Peyer's patch (tissue), 4 donors: Measurements from ENCODE around the gene OLFM1.

Experiments used
- POLR2A ChIP-seq, 2 donors: fragments of 450-650 bp; IDR thresholded peaks; one replicate each; pipeline ENCODE4 v1.5.1; 2017; ENCODE audit warnings: antibody characterized with exemption in 2 of 2, mild to moderate bottlenecking in 2 of 2, moderate library complexity in 2 of 2
- TF ChIP-seq, protein P1 (sequence below), 6 experiments: fragments of 450-650 bp in 4 of 6; fragments of 200-600 bp in 2 of 6; sonication (generic) in 1 of 6; IDR thresholded peaks; one replicate each; pipeline ENCODE4 v1.5.1; 2017 to 2019; ENCODE audit warnings: antibody characterized with exemption in 6 of 6, mild to moderate bottlenecking in 3 of 6, moderate library complexity in 1 of 6

DNA sequence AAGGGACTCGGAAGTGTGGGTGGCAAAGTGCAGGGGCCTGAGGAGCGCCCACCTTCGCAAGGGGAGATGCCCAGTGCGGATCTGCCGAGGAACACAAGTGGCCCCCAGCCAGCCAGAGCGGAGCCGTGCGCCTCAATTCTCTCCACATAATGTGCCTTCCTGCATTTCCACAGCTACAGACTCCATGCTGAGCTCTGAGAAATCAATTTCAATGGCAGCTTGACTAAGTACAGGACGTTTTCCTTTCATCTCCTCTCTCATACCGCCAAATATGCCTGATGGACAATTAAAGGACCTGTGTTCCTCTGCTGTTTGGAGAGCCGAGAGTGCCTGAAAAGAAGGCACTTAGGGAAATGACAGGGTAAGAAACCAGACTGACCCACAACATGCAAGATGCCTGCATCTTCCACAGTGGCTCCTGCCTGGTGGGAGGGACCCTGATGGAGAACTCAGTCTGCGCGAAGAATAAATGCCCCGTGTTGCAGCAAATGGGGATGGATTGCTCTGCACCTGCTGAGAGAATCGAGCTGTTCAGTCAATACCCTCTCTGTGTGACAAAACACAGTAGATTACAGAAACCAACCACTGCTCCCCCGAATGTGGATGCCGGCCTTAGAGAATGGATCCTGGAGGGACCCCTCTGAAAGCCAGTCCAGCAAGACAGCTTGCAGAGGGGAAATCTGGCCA is 38.6 kb upstream of the OLFM1 start:
- TF ChIP-seq, protein P1, sequence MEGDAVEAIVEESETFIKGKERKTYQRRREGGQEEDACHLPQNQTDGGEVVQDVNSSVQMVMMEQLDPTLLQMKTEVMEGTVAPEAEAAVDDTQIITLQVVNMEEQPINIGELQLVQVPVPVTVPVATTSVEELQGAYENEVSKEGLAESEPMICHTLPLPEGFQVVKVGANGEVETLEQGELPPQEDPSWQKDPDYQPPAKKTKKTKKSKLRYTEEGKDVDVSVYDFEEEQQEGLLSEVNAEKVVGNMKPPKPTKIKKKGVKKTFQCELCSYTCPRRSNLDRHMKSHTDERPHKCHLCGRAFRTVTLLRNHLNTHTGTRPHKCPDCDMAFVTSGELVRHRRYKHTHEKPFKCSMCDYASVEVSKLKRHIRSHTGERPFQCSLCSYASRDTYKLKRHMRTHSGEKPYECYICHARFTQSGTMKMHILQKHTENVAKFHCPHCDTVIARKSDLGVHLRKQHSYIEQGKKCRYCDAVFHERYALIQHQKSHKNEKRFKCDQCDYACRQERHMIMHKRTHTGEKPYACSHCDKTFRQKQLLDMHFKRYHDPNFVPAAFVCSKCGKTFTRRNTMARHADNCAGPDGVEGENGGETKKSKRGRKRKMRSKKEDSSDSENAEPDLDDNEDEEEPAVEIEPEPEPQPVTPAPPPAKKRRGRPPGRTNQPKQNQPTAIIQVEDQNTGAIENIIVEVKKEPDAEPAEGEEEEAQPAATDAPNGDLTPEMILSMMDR (IDR thresholded peaks at IDR 0.05), result no peak
- no peak for TF ChIP-seq POLR2A (IDR thresholded peaks at IDR 0.05)
